Fibroblast of skin of abdomen (primary cell): ENCODE data around the gene PP2D1.
A peak's percentile ranks its signal among the peaks of the same experiment; 100 is the strongest.
"Not testable (repeated sequence)": the region's sequence is repeated elsewhere in the genome, so short reads cannot be mapped to it uniquely, and the experiment has no call there.

Experiments used
- DNase-seq: peaks from one replicate; pipeline ENCODE4 v3.0.0-alpha.2; 2013

Gene PP2D1

DNA sequence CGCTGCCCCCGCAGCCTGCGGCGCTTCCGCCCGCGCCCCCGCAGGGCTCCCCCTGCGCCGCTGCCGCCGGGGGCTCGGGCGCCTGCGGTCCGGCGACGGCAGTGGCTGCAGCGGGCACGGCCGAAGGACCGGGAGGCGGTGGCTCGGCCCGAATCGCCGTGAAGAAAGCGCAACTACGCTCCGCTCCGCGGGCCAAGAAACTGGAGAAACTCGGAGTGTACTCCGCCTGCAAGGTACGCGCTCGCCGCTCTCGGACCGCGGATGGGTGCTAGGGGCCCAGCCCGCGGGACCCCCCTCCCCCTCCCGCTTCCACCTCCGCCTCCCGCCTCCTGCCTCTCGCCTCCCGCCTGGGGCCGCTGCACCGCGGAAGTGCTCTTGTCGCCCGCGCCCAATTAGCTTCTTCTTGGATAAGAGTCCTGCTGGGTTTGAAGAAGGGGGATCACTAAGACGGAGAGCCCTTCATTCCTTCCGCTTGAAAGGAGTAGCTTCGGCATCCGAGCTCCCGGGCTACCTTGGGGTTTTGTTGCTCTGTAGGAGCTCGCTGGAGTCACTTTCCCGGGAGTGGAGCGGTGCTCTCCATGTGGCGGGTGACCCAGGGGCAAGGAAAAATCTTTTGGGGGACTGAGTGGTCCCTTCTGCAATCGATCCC lies 28.6 kb upstream of the PP2D1 start:
- DNase-seq = peak; percentile 64

DNA sequence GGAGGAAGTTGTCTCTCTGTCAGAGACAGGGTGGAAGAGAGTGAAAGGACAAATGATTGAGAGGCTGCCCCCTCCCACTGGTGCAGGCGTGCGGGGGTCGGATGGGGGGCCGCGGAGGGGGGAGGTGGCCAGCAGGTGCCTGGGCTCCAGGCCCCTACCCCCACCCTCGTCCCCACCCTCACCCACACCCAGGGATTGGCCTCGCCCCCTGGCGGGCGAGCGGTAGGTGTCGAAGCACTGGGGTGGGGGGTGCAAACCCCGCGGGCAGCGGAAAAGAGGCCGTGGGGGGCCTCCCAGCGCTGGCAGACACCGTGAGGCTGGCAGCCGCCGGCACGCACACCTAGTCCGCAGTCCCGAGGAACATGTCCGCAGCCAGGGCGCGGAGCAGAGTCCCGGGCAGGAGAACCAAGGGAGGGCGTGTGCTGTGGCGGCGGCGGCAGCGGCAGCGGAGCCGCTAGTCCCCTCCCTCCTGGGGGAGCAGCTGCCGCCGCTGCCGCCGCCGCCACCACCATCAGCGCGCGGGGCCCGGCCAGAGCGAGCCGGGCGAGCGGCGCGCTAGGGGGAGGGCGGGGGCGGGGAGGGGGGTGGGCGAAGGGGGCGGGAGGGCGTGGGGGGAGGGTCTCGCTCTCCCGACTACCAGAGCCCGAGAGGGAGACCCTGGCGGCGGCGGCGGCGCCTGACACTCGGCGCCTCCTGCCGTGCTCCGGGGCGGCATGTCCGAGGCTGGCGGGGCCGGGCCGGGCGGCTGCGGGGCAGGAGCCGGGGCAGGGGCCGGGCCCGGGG lies 27.9 kb upstream of the PP2D1 start, which contains the start of gene KAT2B:
Gene KAT2B, plus strand, starts transcription at position 682 of the 783 bp plus-strand sequence. Its CDS starts 32 bp downstream, at position 714.
- peak; percentile 62 for DNase-seq

DNA sequence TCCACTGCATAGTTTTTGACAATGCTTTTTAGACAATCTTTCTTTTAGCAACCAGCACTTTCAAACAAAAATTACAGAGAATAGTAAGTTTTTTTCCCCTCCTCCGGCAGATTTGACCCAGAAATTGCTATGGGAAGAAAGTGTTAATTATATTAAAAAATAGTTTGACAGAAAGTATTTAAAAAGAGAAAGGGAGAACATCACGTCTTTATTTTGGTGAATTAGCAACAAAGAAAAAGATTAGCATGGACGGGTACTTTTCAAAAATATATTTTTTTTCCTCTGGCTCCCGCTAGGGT lies 27.4 kb upstream of the PP2D1 start:
- no peak for DNase-seq

DNA sequence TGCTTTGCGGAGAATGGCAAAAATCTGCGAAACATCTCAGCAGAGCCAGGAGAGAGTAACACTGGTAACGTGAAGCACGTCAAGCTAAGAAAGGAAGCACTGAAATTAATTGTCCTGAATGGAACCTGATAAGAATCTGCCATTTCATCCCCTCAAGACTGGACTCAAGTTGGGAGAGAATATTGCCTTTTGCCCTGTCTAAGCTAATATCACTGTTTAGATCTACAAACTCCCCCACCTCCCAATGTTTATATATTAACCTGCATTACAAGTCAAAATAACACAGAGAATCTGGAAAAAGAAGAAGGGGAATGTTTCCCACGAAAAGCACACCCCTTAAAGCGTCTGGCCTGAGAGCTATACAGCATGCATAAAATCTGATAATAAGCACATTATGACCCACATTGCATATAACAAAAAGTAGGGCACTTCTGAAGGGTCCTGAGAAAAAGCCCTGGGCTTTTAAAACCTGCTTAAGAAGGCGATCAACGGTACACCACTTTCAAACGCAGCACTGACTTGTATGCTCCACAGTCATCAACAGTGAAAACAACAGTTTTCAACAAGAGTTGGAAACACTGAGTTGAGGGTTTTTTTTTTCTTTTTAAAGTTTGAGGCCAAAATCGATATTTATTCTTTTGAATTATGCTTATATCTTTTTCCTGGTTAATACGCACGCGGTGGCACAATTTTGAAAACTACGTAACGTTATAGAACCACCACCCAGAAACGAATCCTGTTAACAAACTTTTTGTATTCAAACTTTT lies 26.8 kb upstream of the PP2D1 start:
- DNase-seq = no peak

DNA sequence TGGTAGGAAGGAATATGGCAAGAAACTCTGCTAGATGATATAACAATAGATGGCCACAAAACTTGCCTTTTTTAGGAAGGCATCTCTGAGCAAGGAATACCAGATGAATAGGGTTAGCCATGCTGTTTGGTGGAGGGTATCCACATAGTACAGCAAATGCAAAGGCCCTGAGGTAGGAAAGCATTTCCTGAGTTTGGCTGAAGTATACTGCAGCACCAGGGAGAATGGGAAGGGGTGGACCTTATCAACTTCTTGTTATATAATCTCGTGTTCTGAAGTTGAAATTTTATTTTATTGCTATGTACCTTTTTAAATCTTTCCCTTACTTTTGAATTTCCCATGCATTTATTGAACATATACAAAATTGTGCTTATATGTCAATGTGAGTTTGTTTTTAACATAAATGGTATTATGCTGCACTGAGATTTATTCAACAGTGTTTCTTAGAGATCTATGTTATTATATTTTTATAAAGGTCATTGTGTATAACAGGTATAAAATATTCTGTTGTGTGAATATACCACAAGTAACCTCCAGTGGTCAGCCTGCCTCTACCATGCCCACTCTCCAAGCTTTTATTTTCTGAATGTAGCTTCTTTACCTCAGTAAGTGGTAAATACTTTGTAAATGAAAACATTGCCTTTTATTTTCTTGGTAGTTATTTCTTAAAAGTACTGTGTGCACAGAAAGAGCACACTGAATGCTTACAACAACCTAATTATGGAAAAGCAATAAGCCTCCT lies 25.4 kb upstream of the PP2D1 start:
- DNase-seq = no peak

DNA sequence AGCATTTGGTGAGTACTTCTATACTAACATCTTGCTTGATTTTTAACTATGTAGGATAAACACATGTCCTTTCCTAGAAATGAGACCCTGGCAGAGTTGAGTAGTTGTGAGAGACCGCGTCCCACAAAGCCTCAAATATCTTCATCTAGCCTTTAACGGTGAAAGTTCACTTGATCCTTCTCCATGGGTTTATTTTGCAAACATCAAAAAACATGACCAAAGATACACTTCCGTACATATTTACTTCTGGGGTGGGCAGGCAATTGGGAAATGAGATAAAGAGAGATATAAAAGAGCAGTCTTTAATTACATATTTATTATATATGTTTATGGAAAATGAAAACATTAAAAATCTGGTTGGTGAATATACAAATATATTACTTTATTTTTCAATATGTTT lies 23.0 kb upstream of the PP2D1 start:
- DNase-seq = no peak

DNA sequence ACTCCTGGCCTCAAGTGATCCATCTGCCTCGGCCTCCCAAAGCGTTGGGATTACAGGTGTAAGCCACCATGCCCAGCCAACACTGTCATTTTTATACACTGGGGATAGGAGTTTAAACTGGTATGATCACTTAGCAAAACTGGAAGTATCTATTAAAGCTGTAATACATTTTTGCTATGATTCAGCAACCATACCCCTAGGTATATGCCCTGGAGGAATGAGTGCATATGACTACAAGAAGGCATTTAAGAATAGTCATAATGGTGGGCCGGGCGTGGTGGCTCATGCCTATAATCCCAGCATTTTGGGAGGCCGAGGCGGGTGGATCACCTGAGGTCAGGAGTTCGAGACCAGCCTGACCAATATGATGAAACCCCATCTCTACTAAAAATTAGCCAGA lies 19.9 kb upstream of the PP2D1 start:
- not testable (repeated sequence) for DNase-seq

DNA sequence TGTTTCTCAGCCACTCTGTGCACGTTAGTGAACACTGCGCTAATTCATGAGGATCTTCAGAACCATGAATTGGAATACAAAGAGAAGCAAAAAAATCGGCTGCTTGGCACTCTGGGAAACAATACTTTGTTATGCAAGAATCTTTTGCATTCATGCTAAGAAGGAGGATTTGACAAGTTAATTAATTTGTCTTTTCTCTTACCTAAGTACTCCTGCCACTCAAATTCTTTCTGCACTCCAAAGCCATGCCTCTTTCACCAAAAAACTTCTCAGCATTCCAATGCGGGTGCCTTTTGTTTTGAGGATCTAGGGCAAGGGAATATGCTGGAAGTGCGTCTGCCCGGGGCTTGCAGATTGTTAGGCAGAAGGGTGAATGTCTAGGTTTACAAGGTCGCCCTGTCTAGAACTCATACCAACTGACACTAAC lies 16.9 kb upstream of the PP2D1 start:
- DNase-seq = no peak

DNA sequence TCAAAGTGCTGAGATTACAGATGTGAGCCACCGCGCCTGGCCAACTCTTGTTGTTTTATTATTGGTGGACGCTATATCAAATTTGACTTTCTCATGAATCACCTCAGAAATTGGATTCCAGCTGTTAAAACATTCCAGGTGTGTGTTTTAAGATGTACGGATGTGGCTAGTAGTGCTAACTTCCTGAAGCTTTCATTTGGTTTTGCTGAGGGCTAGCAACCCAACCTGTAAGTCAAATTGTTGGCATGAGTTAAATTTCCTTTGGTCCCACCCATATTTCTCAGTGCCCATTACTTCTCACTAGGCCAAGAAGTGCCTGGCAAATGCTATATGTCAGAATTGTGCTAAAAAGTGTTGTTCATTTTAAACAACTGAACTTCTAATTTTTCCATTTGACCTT lies 15.1 kb upstream of the PP2D1 start:
- no peak for DNase-seq

DNA sequence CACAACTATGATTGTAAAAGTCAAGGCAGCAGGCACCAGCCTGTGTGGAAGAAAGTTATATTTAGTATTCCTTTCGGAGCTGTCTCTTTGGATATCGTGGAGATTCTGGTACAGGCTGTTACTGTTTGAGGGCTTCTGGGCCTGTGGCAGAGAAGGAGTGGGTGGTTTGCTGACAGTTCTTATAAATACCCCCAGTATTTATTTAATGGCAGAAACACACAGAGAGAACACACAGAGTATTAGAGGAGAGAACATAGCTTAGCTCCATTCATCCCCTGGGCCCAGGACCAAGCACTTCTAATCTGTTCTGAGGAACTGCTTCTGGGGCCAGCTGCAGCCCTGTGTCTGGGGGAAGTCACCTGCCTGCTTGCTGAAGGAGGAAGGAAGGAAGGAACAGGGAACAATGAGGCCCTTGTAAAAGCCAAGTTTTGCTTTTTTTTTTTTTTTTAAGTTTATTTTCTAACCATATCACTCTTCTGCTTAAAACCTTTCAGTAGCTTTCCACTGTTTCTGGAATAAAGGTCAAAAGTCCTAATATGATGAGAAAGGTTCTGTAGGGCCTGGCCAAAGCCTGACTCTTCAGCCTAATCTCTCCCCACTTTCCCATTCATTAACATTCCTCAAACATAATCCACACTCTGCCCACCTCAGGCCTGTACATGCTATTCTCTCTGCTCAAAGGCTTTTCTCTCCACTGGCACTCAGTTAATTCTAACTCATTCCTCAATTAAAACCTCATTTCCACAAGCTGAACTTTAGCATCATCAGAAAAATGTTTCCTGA lies 11.8 kb upstream of the PP2D1 start:
- no peak for DNase-seq

DNA sequence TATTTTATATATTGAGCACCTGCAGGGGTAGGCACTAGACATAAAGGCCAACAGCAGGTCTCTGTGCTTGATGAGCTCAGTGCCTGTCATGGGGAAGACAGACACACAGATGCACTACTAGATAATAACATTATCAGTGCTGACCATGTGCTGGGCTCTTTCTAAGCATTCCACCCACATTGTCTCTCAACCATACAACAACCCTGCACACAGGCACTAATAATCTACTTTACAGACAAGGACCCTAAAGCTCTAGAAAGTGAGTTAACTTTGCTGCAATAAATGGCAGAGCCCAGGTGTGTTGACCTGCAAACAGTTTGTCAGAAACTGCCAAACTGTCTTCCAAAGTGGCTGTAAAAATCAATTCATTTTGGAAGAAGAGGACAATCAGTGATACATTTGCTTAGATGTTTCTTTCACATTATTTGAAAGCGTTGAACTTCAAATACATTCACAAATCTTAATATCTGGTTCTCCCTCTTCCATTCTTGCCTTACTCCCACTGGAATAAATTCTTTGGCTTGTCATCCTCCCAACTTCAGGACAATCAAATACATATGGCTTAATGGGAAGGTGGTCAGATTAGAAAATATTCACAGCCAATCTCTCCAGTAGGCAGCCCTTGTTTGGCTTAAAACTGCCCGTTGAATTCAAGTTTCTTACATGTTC lies 11.0 kb upstream of the PP2D1 start:
- DNase-seq = no peak

DNA sequence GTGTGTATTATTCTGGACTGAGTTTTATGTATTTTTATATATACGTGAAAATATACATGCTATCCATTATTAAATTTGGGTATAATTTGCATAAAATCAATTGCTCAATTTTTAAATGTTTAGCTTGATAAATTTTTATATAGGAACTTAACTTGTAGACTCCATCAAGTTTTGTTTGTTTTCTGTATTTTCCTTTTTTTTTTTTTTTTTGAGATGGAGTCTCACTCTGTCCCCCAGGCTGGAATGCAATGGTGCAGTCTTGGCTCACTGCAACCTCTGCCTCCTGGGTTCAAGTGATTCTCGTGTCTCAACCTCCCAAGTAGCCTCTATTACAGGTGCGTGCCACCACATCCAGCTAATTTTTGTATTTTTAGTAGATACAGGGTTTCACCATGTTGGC lies 4.0 kb upstream of the PP2D1 start:
- DNase-seq = not testable (repeated sequence)

DNA sequence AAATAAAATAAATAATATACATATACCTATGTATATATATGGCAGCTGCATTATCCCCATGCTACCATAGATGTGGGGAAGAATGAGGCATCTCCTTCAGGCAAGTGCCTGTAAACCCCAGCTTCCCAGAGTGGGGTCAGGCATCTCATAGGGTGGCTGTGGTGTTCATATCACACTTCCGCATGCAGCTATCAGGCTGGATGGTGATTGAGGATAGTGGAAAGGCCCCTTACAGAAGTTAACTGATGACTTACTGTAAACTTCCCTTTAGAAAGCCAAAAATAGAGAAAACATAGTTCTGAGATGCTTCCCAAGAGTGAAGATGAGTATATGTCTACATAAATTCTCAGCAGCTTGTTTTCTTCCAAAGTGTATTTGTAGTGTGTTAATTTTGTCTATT lies 3.5 kb upstream of the PP2D1 start:
- no peak for DNase-seq

DNA sequence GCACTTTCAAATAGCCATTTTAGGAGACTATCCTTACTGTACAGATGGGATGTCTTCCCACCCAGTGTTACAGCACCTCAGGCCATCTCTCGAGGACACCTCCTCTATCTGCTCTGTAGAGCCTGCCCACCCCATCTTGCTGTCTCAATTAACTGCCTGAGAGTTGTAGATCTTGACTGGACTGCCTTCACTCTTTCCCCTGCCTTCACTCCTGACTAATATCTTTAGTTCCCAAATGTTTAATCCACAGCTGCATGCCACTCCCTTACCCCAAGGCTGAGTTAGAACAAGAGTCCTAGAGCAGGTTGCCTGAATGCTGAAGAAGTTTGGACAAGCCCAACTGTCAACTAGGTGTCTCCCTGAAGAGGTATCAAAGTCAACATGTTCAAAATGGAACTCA lies 1.3 kb upstream of the PP2D1 start:
- DNase-seq = no peak

DNA sequence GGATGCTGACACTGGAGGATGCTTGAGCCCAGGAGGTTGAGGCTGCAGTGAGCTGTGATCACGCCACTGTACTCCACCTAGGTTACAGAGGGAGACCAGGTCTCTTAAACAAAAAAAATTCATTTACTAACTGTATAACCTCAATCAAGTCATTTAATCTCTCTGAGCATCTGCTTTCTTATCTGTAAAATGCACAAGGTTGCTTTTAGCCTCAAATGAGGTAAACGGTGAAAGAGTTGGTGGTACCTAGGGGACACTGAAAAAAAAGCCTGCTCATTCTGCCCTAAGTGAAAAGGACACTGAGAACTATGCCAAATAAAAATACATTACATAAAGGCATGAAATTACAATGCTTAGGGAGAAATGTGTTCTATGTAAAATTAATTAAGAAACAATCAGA lies 3.4 kb downstream of the PP2D1 start:
- DNase-seq = no peak

DNA sequence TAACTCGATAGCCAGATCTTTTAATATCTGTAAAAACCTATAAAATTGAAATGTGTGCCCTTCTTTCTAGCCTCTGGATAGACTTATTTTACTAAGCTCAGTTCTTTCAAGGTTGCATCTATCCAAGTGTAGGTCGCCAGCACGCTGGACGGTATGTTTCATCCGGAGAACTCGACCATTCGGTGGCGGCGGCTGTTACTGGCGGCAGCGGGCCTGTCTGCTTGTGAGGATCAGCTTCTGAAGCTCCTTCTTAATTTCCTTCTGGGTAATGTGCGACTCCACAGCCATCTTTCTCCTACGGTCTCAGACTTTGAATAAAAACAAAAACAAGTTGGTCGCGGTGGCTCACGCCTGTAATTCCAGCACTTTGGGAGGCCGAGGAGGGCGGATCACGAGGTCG lies 4.1 kb downstream of the PP2D1 start:
- no peak for DNase-seq

DNA sequence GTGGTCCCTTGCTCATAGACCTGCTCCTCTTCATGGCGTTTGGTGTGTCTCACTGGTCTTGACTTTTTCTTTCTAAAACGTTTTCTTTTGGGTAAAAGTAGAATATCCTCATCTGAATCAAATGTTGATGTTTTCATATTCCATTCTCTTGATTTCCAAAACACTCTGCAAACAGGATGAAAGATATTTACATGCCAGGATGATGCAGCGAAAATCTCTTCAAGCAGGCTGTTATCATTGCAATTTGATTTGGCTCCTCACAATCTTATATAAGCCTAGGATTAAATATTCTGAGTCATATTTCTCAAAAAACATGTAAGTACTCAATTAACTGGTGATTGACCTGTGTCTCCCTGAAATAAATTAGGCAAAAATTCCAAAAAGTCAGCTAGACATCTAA lies 10.1 kb downstream of the PP2D1 start:
- DNase-seq = no peak

DNA sequence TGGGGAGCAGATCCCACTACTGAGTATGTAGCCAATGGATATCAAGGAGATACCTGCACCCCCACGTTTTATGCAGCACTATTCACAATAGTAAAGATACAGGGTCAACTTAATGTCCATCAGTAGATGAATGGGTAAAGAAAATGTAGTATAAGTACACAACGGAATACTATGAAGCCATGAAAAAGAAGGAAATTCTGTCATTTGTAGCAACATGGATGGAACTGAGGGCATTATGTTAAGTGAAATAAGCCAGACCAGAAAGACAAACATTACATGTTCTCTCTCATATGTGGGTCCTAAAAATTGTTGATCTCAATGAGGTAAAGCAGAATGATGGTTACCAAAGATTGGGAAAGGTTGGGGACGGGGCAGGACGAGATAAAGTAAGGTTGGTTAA lies 14.6 kb downstream of the PP2D1 start:
- DNase-seq = no peak

DNA sequence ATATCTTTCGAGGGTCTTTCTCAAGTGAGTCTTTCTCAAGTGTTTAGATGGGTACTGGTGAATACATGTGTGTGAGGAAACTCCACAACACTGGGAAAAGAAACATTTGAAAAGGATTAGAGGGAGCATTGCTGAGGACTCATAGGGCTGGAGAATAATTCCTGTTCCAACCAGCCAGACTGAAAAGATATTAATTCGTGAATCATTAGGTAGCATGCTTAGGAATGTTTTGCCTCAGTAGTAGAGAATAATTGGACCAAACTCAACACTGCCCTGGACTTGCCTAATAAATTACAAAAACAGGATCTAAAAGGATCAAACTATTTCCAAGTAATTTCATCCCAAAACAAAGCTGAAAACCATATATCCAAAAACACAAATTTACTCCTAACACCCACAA lies 17.3 kb downstream of the PP2D1 start:
- DNase-seq = peak; percentile 7

DNA sequence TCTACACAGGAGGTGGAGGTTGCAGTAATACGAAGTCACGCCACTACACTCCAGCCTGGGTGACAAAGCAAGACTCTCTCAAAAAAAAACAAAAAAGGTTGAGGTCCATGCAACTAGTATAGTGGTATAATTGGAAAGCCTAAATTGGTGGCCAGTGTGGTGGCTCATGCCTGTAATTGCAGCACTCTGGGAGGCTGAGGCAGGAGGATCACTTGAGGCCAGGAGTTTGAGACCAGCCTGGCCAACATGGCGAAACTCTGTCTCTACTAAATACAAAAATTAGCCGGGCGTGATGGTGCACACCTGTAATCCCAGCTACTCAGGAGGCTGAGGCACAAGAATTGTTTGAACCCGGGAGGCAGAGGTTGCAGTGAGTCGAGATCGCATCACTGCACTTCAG lies 23.2 kb downstream of the PP2D1 start:
- DNase-seq = not testable (repeated sequence)

DNA sequence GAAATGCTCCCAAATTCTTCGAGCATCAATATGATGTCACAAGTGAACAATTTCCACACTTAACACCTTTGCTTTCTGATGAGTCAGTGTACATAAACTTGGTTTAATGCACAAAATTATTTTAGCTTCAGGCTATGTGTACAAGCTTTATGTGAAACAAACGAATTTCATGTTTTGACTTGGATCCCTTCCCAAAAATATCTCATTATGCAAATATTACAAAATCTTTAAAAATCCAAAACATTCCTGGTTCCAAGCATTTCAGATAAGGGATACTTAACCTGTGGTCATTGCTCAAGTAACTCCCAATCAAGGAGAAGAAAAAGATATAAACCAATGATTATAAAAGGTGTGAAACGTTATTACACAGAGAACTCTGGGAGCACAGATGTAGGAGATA lies 40.0 kb downstream of the PP2D1 start:
- DNase-seq = peak; percentile 39

DNA sequence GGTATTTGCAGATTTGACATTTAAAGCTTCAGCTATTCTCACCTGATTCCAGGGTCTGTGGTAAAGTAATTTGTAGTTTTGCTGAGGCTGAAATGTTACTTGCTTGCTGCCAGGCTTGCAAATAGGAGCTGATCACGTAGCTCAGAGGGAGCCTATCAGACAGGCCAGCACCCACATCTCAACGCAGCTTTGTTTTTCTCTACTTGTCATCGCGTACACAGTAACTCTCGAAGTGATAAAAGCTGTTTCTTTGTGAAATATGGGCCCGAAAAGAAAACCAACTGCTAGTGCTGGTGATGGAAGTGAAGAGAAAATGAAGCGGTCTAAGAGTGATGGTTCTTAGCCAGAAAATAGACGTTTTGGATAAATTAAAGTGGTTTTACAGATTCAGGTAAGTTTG lies 41.7 kb downstream of the PP2D1 start:
- no peak for DNase-seq
